Transverse colon (tissue), 4 donors: ENCODE results near the gene RAPGEF5. TPM values are rescaled to one million over a fixed set of nuclear protein-coding genes. Genes with fewer than 3 reads are reported as not detected.

ENCODE experiments used
- DNase-seq: peaks from one replicate; pipeline ENCODE4 v3.0.0-alpha.2; 2019
- H3K27ac ChIP-seq, 4 donors: fragments of 200-600 bp; sonication (generic); 2 replicates each; pipeline ENCODE4 v1.5.1; 2016 to 2018; ENCODE audit warnings: inconsistent platforms in 4 of 4
- H3K27me3 ChIP-seq: fragments of 200-600 bp; sonication (generic); 2 replicates; pipeline ENCODE4 v1.5.1; 2017; ENCODE audit warnings: inconsistent platforms
- H3K36me3 ChIP-seq, 4 donors: fragments of 200-600 bp; sonication (generic); 2 replicates each; pipeline ENCODE4 v1.5.1; 2017 to 2019; ENCODE audit warnings: inconsistent platforms in 4 of 4
- H3K4me1 ChIP-seq, 4 donors: fragments of 200-600 bp; sonication (generic); 2 replicates each; pipeline ENCODE4 v1.5.1; 2017 to 2020; ENCODE audit warnings: inconsistent platforms in 4 of 4
- H3K4me3 ChIP-seq, 4 donors: fragments of 200-600 bp; sonication (generic); 1 replicate in 1 of 4; 2 replicates in 3 of 4; pipeline versions ENCODE4 v1.5.1 to v1.6.1; 2017 to 2019; ENCODE audit warnings: inconsistent platforms in 4 of 4
- H3K9me3 ChIP-seq, 2 donors: fragments of 200-600 bp; sonication (generic); 2 replicates each; pipeline ENCODE4 v1.5.1; 2017 to 2019; ENCODE audit warnings: inconsistent platforms in 2 of 2
- CTCF ChIP-seq, 5 experiments: fragments of 200-600 bp in 3 of 5; fragments of 450-650 bp in 2 of 5; sonication (generic) in 3 of 5; IDR thresholded peaks; 1 replicate in 2 of 5; 2 replicates in 3 of 5; pipeline ENCODE4 v1.5.1; 2016 to 2017; ENCODE audit warnings: antibody characterized with exemption in 5 of 5, inconsistent platforms in 3 of 5, mild to moderate bottlenecking in 2 of 5, moderate library complexity in 1 of 5
- EP300 ChIP-seq: sonication (generic); formaldehyde crosslinking; IDR thresholded peaks from one replicate; pipeline ENCODE4 v1.6.1; 2017; ENCODE audit warnings: antibody characterized with exemption, low read depth
- POLR2A ChIP-seq: fragments of 450-650 bp; IDR thresholded peaks from one replicate; pipeline ENCODE4 v1.6.1; 2016; ENCODE audit warnings: antibody characterized with exemption, mild to moderate bottlenecking, moderate library complexity
- POLR2AphosphoS5 ChIP-seq, 3 donors: sonication (generic); formaldehyde crosslinking; IDR thresholded peaks; one replicate each; pipeline ENCODE4 v1.6.1; 2016; ENCODE audit warnings: antibody characterized with exemption in 3 of 3
- WGBS, 2 donors: methylation state at CpG; one replicate each; pipeline ENCODE4 v1.1.5; 2018; ENCODE audit warnings: low coverage in 1 of 2; 5-methylcytosine and 5-hydroxymethylcytosine counted together
- in situ Hi-C, 4 donors: fragments of 200-750 bp; cut with MboI; loops; one replicate each; pipeline versions ENCODE4 v1.15.0 to v1.15.1; 2017; ENCODE audit warnings: low sequenced_read_pairs in 3 of 4, low pct_ligation_motif_present in 1 of 4, low pct_unique_long_range_greater_than_20kb in 1 of 4
- intact Hi-C: fragments of 100-400 bp; cut with DNase I; formaldehyde crosslinking; loops from one replicate; pipeline ENCODE4 v1.15.1; 2023; ENCODE audit warnings: low total_unique reads
- total RNA-seq, 4 donors: library from RNA; depleted of rRNA; stranded (reverse); fragments of >200 nt; gene quantifications; one replicate each; pipeline ENCODE4 v1.1.0, GENCODE V29; 2016

Gene RAPGEF5
- total RNA-seq, 4 donors from 2014 or later = 82.3 to 112 (median 100) TPM

GRCh38 chr7:22187691-22188348, 169.1 kb downstream of the RAPGEF5 start:
- DNase-seq = no peak
- Histone ChIP-seq H3K36me3 (peaks cover 0 to 6% (median 0%) of the 10 kb centered on the region in 4 donors), H3K4me3 (no peak overlapping the region), H3K27me3 (no peaks in the 10 kb centered on the region), H3K9me3 (no peaks in the 10 kb centered on the region), H3K4me1 (no peaks in the 10 kb centered on the region), H3K27ac (no peak overlapping the region)
- WGBS, 2 donors = 88 to 91% methylated on average over 6 of the region's 6 CpGs
- TF ChIP-seq CTCF (IDR thresholded peaks at IDR 0.05) (no peak), POLR2AphosphoS5 (IDR thresholded peaks at IDR 0.05) (no peak), EP300 (no peak)
- in situ Hi-C loops = no loop called here
- intact Hi-C loops = loop anchor here (5.0 kb wide), 1 partner anchor 319 kb away; no protein-coding TSS in a partner anchor

- peaks cover 0 to under 1% (median 0%) of the 10 kb centered on the region in 4 donors for H3K36me3 ChIP-seq
- H3K27ac ChIP-seq = no peak overlapping the region
- no peak overlapping the region for H3K4me3 ChIP-seq
- in situ Hi-C loops = no loop called here
- 82 to 86% methylated on average over 1 of the region's 1 CpG for WGBS, 2 donors
- no peaks in the 10 kb centered on the region for H3K9me3 ChIP-seq
- intact Hi-C loops = loop anchor here (5.0 kb wide), 1 partner anchor 322 kb away; no protein-coding TSS in a partner anchor
- no peak for DNase-seq
- H3K4me1 ChIP-seq = no peaks in the 10 kb centered on the region
- no peaks in the 10 kb centered on the region for H3K27me3 ChIP-seq
- no peak for TF ChIP-seq POLR2A
Observed at GRCh38 chr7:22185559-22185958, 171.4 kb downstream of the RAPGEF5 start.

- no peak for DNase-seq
- in situ Hi-C loops = no loop called here
- Histone ChIP-seq H3K36me3 (no peaks in the 10 kb centered on the region), H3K27me3 (no peaks in the 10 kb centered on the region), H3K9me3 (no peaks in the 10 kb centered on the region), H3K4me1 (no peaks in the 10 kb centered on the region), H3K27ac (no peak overlapping the region), H3K4me3 (no peak overlapping the region)
- intact Hi-C loops = loop anchor here (5.0 kb wide), 1 partner anchor 323 kb away; no protein-coding TSS in a partner anchor
- 81 to 84% methylated on average over 2 to 5 of the region's 5 CpGs for WGBS, 2 donors
- no peak for TF ChIP-seq CTCF (IDR thresholded peaks at IDR 0.05)
- TF ChIP-seq POLR2A = no peak
- TF ChIP-seq POLR2AphosphoS5 (IDR thresholded peaks at IDR 0.05) = no peak
- TF ChIP-seq EP300 = no peak
Observed at GRCh38 chr7:22184549-22185199, 172.3 kb downstream of the RAPGEF5 start.

- H3K27me3 ChIP-seq = no peaks in the 10 kb centered on the region
- intact Hi-C loops = no loop called here
- DNase-seq = no peak
- no peaks in the 10 kb centered on the region for H3K9me3 ChIP-seq
- TF ChIP-seq POLR2A = no peak
- no peak for TF ChIP-seq EP300
- no peak for TF ChIP-seq CTCF (IDR thresholded peaks at IDR 0.05)
- TF ChIP-seq POLR2AphosphoS5 (IDR thresholded peaks at IDR 0.05) = no peak
- no peaks in the 10 kb centered on the region for H3K4me1 ChIP-seq
- WGBS, 2 donors = 75 to 81% methylated on average over 6 of the region's 6 CpGs
- in situ Hi-C loops = no loop called here
- no peaks in the 10 kb centered on the region for H3K36me3 ChIP-seq
- H3K27ac ChIP-seq = no peak overlapping the region
- H3K4me3 ChIP-seq = no peak overlapping the region
Observed at GRCh38 chr7:22183522-22184280, 173.3 kb downstream of the RAPGEF5 start.
